ENCODE data around the gene TREX2. TPM values are rescaled to one million over a fixed set of nuclear protein-coding genes. Genes with fewer than 3 reads are reported as not detected.
"Not testable (repeated sequence)": the region's sequence is repeated elsewhere in the genome, so short reads cannot be mapped to it uniquely, and the experiment has no call there.

The TREX2 gene
- total RNA-seq, 4 donors from 2014 or later: 0.78 to 2.3 (median 1.2) TPM; not detected in 1

GRCh38 chrX:153407736-153408135 lies 38.1 kb downstream of the TREX2 start:
- no peaks in the 10 kb centered on the region for H3K9me3 ChIP-seq

GRCh38 chrX:153406903-153407302 lies 39.0 kb downstream of the TREX2 start:
- Histone ChIP-seq H3K9me3 (no peaks in the 10 kb centered on the region), H3K36me3 (no peaks in the 10 kb centered on the region), H3K27ac (replicated peaks in 1 of 4) (no peak overlapping the region), H3K27me3 (no peaks in the 10 kb centered on the region), H3K4me1 (peaks cover 0 to 13% (median 6%) of the 10 kb centered on the region in 4 donors), H3K4me3 (no peak overlapping the region)
- no peak for DNase-seq (ENCODE audit: extremely low spot score)
- intact Hi-C loops (cut with DNase I): no loop called here
- TF ChIP-seq POLR2A (IDR thresholded peaks at IDR 0.05; ENCODE audit: low read depth) (no peak), POLR2AphosphoS5 (IDR thresholded peaks at IDR 0.05) (no peak), EP300 (IDR thresholded peaks at IDR 0.05) (no peak), CTCF (IDR thresholded peaks at IDR 0.05) (no peak)
- 79% methylated on average over 7 of the region's 7 CpGs for WGBS

More at GRCh38 chrX:153407736-153408135, 38.1 kb downstream of the TREX2 start:
- intact Hi-C loops (cut with DNase I): no loop called here
- no peak for TF ChIP-seq POLR2A (IDR thresholded peaks at IDR 0.05; ENCODE audit: low read depth)
- TF ChIP-seq POLR2AphosphoS5 (IDR thresholded peaks at IDR 0.05): no peak
- TF ChIP-seq CTCF (IDR thresholded peaks at IDR 0.05): no peak
- no peak for TF ChIP-seq EP300 (IDR thresholded peaks at IDR 0.05)
- 75% methylated on average over 3 of the region's 3 CpGs for WGBS
- H3K4me1 ChIP-seq: peaks cover 0 to 18% (median 15%) of the 10 kb centered on the region in 4 donors
- H3K4me3 ChIP-seq: no peak overlapping the region
- DNase-seq (ENCODE audit: extremely low spot score): no peak
- no peaks in the 10 kb centered on the region for H3K27me3 ChIP-seq
- H3K27ac ChIP-seq (replicated peaks in 1 of 4): no peak overlapping the region
- H3K36me3 ChIP-seq: no peaks in the 10 kb centered on the region

GRCh38 chrX:153406011-153406410 lies 39.8 kb downstream of the TREX2 start:
- TF ChIP-seq POLR2A (IDR thresholded peaks at IDR 0.05; ENCODE audit: low read depth): no peak
- TF ChIP-seq POLR2AphosphoS5 (IDR thresholded peaks at IDR 0.05): no peak
- TF ChIP-seq CTCF (IDR thresholded peaks at IDR 0.05): no peak
- TF ChIP-seq EP300 (IDR thresholded peaks at IDR 0.05): no peak
- intact Hi-C loops (cut with DNase I): no loop called here

GRCh38 chrX:153405426-153405825 lies 40.4 kb downstream of the TREX2 start:
- Histone ChIP-seq H3K27me3 (no peaks in the 10 kb centered on the region), H3K4me3 (no peak overlapping the region), H3K9me3 (peaks cover 0 to 9% (median 0%) of the 10 kb centered on the region in 4 donors), H3K27ac (replicated peaks in 1 of 4) (no peak overlapping the region), H3K36me3 (no peaks in the 10 kb centered on the region), H3K4me1 (no peaks in the 10 kb centered on the region)
- DNase-seq (ENCODE audit: extremely low spot score): no peak
- WGBS: 37% methylated on average over 5 of the region's 5 CpGs
- intact Hi-C loops (cut with DNase I): no loop called here
- TF ChIP-seq CTCF (IDR thresholded peaks at IDR 0.05): no peak

More at GRCh38 chrX:153406011-153406410, 39.8 kb downstream of the TREX2 start:
- Histone ChIP-seq H3K4me1 (peaks cover 0 to 4% (median 0%) of the 10 kb centered on the region in 4 donors), H3K27ac (replicated peaks in 1 of 4) (no peak overlapping the region), H3K27me3 (no peaks in the 10 kb centered on the region), H3K9me3 (peaks cover 0 to 5% (median 0%) of the 10 kb centered on the region in 4 donors), H3K36me3 (no peaks in the 10 kb centered on the region), H3K4me3 (no peak overlapping the region)
- no peak for DNase-seq (ENCODE audit: extremely low spot score)
- WGBS: 84% methylated on average over 9 of the region's 9 CpGs

- H3K9me3 ChIP-seq; H3K36me3 ChIP-seq; DNase-seq (ENCODE audit: extremely low spot score); intact Hi-C loops (cut with DNase I); H3K27ac ChIP-seq (replicated peaks in 1 of 4); H3K4me3 ChIP-seq; H3K4me1 ChIP-seq; H3K27me3 ChIP-seq: not testable (repeated sequence)
- 80% methylated on average over 5 of the region's 5 CpGs for WGBS
Measured at GRCh38 chrX:153404333-153404732, 41.5 kb downstream of the TREX2 start.

Data from esophagus muscularis mucosa (tissue), 4 donors.